ENCODE data around the gene SLAMF8.
A peak's percentile ranks its signal among the peaks of the same experiment; 100 is the strongest.

Gene SLAMF8

GRCh38 chr1:159821171-159821867 lies 5.4 kb upstream of the SLAMF8 start:
- peak; percentile 49 for DNase-seq

- no peak for DNase-seq
Observed at GRCh38 chr1:159823406-159823805, 3.3 kb upstream of the SLAMF8 start.

DNA sequence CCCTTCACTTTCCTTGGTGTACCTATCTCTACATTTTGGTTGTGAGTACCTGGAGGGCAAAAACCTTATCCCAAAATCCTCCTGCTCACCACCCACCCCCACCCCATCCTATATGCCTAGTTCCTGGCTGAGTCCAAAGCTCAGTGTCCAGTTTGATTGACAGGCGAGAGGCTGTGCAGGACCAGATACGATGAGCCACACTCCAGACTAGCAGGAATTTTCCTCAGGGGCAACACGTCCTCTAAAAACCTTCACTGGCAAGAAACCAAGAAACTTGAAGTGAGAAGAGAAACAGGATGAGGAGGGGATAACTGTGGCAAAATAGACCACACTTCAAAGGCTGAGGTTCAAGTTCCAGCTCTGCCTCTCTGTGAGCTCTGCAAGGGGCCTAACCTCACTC lies 1.1 kb upstream of the SLAMF8 start:
- DNase-seq = no peak

GRCh38 chr1:159827102-159827490 lies 423 bp downstream of the SLAMF8 start:
- no peak for DNase-seq

- DNase-seq = no peak
Observed at GRCh38 chr1:159827549-159827948, 876 bp downstream of the SLAMF8 start.

GRCh38 chr1:159828176-159828575 lies 1.5 kb downstream of the SLAMF8 start:
- DNase-seq = no peak

DNA sequence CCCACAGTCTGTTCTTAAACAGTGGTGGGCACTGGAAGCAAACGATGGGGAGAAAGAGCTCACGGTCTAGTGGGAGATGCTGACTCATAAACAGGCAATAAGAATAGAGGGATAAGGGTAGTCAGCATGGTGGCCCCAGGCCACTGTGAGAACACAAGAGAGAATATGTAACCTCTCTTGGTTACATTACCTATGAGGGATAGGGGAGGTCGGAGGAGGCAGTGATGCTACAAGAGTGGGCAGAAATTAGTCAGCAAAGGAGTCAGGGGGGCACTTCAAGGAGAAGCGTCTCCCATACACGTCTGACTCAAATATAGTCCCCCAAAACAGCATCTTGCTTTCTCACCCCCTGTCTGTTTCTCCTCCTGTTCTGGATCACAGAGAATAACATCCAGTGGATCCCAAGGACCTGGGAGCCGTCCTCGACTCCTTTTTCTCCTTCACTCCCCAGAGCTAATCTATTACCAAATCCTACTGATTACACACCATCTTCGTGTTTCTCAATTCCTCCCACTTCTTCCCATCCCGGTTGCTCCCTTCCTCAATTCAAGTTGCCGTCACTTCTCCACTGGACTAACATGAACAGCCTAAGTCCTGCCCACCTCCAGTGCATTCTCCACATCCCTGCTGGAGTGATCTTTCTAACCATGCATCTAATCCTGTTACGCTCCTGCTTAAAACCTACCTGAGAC lies 2.1 kb downstream of the SLAMF8 start:
- peak; percentile 90 for DNase-seq

DNA sequence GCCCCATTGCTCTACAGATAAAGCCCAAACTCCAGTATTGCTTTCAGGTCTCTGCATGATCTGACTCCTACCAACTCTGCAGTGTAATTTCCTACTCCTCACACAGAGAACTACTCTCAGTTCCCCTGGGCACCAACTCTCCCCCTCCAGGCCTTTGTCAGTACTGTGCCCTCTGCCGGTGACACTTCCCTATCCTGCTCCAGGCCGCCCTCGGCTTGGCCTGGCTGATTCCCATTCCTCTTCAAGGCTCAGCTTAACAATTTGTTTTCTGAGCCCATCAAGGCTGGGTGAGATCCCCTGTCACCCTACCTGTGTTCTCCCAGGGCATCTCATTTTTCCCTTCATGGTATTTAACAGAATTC lies 2.6 kb downstream of the SLAMF8 start:
- DNase-seq = peak; percentile 88

GRCh38 chr1:159829822-159830465 lies 3.3 kb downstream of the SLAMF8 start:
- no peak for DNase-seq

DNA sequence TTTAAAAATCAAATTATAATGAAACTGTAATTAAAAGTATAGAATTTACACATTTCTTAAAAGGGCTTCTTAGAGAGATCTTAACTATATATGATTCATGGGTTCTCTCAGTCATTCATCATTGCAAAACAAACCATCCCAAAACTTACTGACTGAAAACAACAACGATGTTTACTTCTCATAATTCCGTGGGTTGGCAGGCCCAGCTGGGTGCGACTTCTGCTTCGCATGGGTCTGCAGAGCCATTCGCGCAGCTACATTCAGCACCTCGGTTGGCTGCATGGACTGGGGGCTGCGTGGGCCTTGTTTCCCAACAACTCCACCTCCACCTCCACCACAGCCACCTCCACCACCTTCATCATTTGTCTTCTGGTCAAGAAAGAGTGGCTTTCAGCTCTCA lies 4.0 kb downstream of the SLAMF8 start:
- peak; percentile 86 for DNase-seq

- DNase-seq = no peak
Observed at GRCh38 chr1:159831412-159832141, 4.9 kb downstream of the SLAMF8 start.

DNA sequence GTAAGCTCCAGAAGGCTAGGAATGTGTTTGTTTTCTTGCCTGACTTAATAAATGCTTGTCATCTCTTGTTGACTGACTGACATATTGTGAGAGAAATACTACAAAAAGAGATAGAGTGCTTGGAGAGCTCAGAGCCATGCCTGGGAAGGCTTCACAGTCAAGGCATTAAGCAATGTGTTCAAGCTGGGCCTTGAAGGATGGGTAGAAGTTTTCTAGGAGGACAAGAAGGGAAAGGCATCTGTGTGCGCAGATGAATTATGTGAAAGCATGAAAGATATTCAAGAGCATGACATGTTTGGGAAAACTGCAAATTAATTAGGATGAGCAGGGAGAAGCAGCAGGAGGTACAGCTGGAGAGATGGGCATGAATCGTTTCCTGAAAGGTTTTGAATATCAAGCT lies 5.6 kb downstream of the SLAMF8 start:
- DNase-seq = no peak

- no peak for DNase-seq
Observed at GRCh38 chr1:159835356-159835755, 8.7 kb downstream of the SLAMF8 start.

- DNase-seq = no peak
Observed at GRCh38 chr1:159835862-159836525, 9.3 kb downstream of the SLAMF8 start.

GRCh38 chr1:159838715-159839114 lies 12.0 kb downstream of the SLAMF8 start:
- DNase-seq = peak; percentile 76

GRCh38 chr1:159839116-159839849 lies 12.6 kb downstream of the SLAMF8 start:
- no peak for DNase-seq

DNA sequence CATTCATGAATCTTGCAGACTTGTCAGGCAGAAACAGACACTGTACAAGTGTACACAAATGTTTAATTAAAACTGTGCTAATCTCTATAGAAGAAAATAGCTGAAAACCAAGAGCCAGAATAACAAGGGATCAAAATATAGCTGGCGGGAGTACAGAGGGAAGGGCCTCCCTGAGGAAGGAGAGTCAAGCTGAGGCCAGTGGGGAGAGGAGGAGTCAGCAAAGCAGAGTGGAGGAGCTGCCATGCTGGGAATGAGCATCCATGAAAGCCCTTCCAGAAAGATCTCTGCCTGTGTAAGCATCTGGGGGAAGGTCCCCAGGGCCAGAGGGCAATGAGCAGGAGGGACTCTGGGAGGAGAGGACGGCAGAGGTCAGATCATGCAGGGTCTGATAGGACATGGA lies 15.1 kb downstream of the SLAMF8 start:
- DNase-seq = no peak

- no peak for DNase-seq
Observed at GRCh38 chr1:159843459-159843858, 16.8 kb downstream of the SLAMF8 start.

DNA sequence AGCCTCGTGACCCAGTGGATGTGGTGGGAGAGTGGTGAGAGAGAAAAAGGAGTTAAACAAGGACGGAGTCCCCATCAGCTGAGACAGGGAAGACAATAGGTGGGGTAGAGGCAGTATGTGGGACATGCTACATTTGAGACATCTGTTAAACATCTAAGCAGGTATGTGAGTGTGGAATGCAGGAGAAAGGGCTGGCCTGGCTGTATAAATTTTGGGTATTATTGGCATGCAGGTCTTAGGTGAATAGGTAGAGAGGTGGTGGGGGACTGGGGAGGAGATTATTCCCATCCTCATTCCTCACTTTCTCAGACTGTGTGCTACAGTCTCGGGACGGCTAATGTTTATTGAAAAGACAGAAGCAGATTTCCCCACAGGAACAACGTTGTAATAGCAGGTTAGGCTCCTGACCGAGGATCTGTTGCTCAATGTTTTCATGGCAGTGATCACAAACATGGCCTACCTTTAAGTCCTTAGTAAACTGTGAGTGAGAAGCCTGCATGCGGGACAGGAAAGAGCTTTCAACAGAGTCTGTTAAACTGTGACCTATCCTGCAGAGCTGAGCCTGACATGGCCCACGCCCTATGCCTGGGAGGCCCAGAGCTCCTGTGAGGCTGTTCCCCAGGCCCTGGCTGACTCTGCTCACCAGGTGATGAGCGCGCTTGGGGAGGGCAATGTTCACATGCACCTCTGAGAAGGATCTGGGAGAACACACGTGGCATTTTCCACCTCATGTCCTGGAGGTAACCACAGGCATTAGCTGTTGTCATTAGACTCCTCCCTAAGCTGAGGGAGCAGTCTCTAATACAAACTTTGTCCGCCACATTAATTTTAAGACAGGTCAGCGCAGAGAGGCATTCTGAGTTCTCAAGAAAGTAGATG lies 19.3 kb downstream of the SLAMF8 start:
- DNase-seq = no peak

- no peak for DNase-seq
Observed at GRCh38 chr1:159847231-159847630, 20.6 kb downstream of the SLAMF8 start.

DNA sequence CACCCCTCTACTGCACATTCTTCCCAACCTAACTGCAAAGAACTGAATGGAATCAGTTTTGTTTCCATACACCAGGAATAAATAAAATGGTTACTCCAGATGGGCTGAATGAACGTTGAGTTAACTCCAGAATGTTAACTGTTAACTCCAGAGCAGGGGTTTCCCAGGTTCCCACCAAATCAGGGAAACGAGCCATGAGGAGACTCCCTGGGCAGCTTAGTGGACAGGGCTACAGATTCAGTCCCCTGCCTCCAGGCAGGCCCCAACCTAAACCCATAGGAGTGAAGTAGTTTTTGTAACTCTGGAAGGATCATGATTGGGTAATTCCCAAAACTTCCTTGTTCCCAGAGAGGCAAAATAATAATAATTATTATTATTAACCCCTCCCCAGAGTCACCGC lies 21.7 kb downstream of the SLAMF8 start:
- peak; percentile 32 for DNase-seq

Data from inflammatory macrophage treated with lipopolysaccharide for 4 hours (primary cell).